ENCODE measurements around the gene GRAP2.

- TF ChIP-seq RCOR1 (IDR thresholded peaks at IDR 0.05; ENCODE audit: low read length) = no peak
- TF ChIP-seq MXI1 (IDR thresholded peaks at IDR 0.05; ENCODE audit: low read depth, low read length) = no peak
- no peak for TF ChIP-seq NRF1 (IDR thresholded peaks at IDR 0.05; ENCODE audit: low read depth, low read length)
- no peak for TF ChIP-seq CTCF (IDR thresholded peaks at IDR 0.05)
- TF ChIP-seq SIN3A (IDR thresholded peaks at IDR 0.05; ENCODE audit: borderline replicate concordance, low read depth, low read length) = no peak
- TF ChIP-seq TEAD4 (IDR thresholded peaks at IDR 0.05; ENCODE audit: borderline replicate concordance, insufficient read depth) = no peak
- TF ChIP-seq YY1 (IDR thresholded peaks at IDR 0.05; ENCODE audit: low read depth) = no peak
- TF ChIP-seq EZH2phosphoT487 (IDR thresholded peaks at IDR 0.05; ENCODE audit: borderline replicate concordance, low read depth) = no peak
- no peak for TF ChIP-seq TAF1 (IDR thresholded peaks at IDR 0.05; ENCODE audit: borderline replicate concordance, low read depth, low read length)
- TF ChIP-seq EP300 (IDR thresholded peaks at IDR 0.05; ENCODE audit: borderline replicate concordance in 1 of 2, low read depth in 1 of 2, low read length in 1 of 2) = no peak
- no peak for TF ChIP-seq REST (IDR thresholded peaks at IDR 0.05; ENCODE audit: low read depth, low read length)
- TF ChIP-seq USF1 (IDR thresholded peaks at IDR 0.05; ENCODE audit: borderline replicate concordance, low read depth) = no peak
- no peak for TF ChIP-seq MAX (IDR thresholded peaks at IDR 0.05; ENCODE audit: low read depth)
- no peak for TF ChIP-seq USF2 (IDR thresholded peaks at IDR 0.05; ENCODE audit: borderline replicate concordance, low read depth, low read length)
Observed at GRCh38 chr22:39933741-39934140, 32.9 kb downstream of the GRAP2 start.
